ENCODE data around the gene OR6J1.
"Not testable (repeated sequence)": the region's sequence is repeated elsewhere in the genome, so short reads cannot be mapped to it uniquely, and the experiment has no call there.

The OR6J1 gene

GRCh38 chr14:22650960-22651521, 6.9 kb upstream of the OR6J1 start:
- no peak for DNase-seq (ENCODE audit: low spot score)

GRCh38 chr14:22650046-22650739, 6.0 kb upstream of the OR6J1 start:
- DNase-seq (ENCODE audit: low spot score) = no peak

- DNase-seq (ENCODE audit: low spot score) = no peak
Observed at GRCh38 chr14:22648506-22648905, 4.4 kb upstream of the OR6J1 start.

GRCh38 chr14:22646570-22647254, 2.6 kb upstream of the OR6J1 start:
- DNase-seq (ENCODE audit: low spot score) = no peak

GRCh38 chr14:22641846-22642245, 2.3 kb downstream of the OR6J1 start:
- DNase-seq (ENCODE audit: low spot score) = no peak

GRCh38 chr14:22640192-22640591, 4.0 kb downstream of the OR6J1 start:
- no peak for DNase-seq (ENCODE audit: low spot score)

- not testable (repeated sequence) for DNase-seq (ENCODE audit: low spot score)
Observed at GRCh38 chr14:22635980-22636379, 8.2 kb downstream of the OR6J1 start.

- no peak for DNase-seq (ENCODE audit: low spot score)
Observed at GRCh38 chr14:22634233-22634900, 9.8 kb downstream of the OR6J1 start.

- no peak for DNase-seq (ENCODE audit: low spot score)
Observed at GRCh38 chr14:22630486-22630885, 13.7 kb downstream of the OR6J1 start.

GRCh38 chr14:22630066-22630465, 14.1 kb downstream of the OR6J1 start:
- DNase-seq (ENCODE audit: low spot score) = no peak

- DNase-seq (ENCODE audit: low spot score) = no peak
Observed at GRCh38 chr14:22629361-22629760, 14.8 kb downstream of the OR6J1 start.

GRCh38 chr14:22627506-22628263, 16.5 kb downstream of the OR6J1 start:
- no peak for DNase-seq (ENCODE audit: low spot score)

GRCh38 chr14:22626590-22626989, 17.6 kb downstream of the OR6J1 start:
- DNase-seq (ENCODE audit: low spot score) = no peak

GRCh38 chr14:22623047-22623446, 21.1 kb downstream of the OR6J1 start:
- DNase-seq (ENCODE audit: low spot score) = no peak

- no peak for DNase-seq (ENCODE audit: low spot score)
Observed at GRCh38 chr14:22622255-22622654, 21.9 kb downstream of the OR6J1 start.

GRCh38 chr14:22615765-22616164, 28.4 kb downstream of the OR6J1 start:
- DNase-seq (ENCODE audit: low spot score) = not testable (repeated sequence)

GRCh38 chr14:22614240-22614799, 29.8 kb downstream of the OR6J1 start:
- no peak for DNase-seq (ENCODE audit: low spot score)

GRCh38 chr14:22613736-22614239, 30.4 kb downstream of the OR6J1 start:
- no peak for DNase-seq (ENCODE audit: low spot score)

- DNase-seq (ENCODE audit: low spot score) = no peak
Observed at GRCh38 chr14:22613106-22613695, 31.0 kb downstream of the OR6J1 start.

- no peak for DNase-seq (ENCODE audit: low spot score)
Observed at GRCh38 chr14:22610931-22611330, 33.2 kb downstream of the OR6J1 start.

GRCh38 chr14:22607291-22607690, 36.9 kb downstream of the OR6J1 start:
- DNase-seq (ENCODE audit: low spot score) = no peak

All from D341Med (cell line).